ENCODE results near the gene NEK11.

NEK11 gene

GRCh38 chr3:131338948-131339640 is 312.4 kb downstream of the NEK11 start:
- Histone ChIP-seq H3K36me3 (ENCODE audit: insufficient read depth, low read length) (no peaks in the 10 kb centered on the region), H3K9ac (ENCODE audit: low read length) (no peak overlapping the region), H3F3A (ENCODE audit: insufficient read depth, low read length) (no peaks in the 10 kb centered on the region), H3K4me2 (ENCODE audit: low read length) (no peak overlapping the region), H3K9me3 (ENCODE audit: low read length) (no peaks in the 10 kb centered on the region), H3K4me3 (ENCODE audit: low read depth, low read length, poor library complexity, severe bottlenecking) (no peak overlapping the region), H3K4me1 (ENCODE audit: insufficient read depth, low read length, severe bottlenecking) (no peaks in the 10 kb centered on the region), H3K79me2 (ENCODE audit: insufficient read depth, low read length) (no peaks in the 10 kb centered on the region), H3K9me2 (ENCODE audit: low read depth, low read length) (no peaks in the 10 kb centered on the region; the same call in 1 of the 2 replicates), H3K27me3 (ENCODE audit: insufficient read depth, low read length) (no peaks in the 10 kb centered on the region), H2AFZ (ENCODE audit: low read length) (no peak overlapping the region), H4K20me1 (ENCODE audit: insufficient read depth, low read length) (no peaks in the 10 kb centered on the region), H3K27ac (ENCODE audit: low read depth, low read length, poor library complexity, severe bottlenecking) (no peak overlapping the region)
- TF ChIP-seq EZH2 (IDR thresholded peaks at IDR 0.05; ENCODE audit: borderline replicate concordance, low read length) (no peak), CTCF (IDR thresholded peaks at IDR 0.05; ENCODE audit: low read length) (no peak)

GRCh38 chr3:131341761-131342160 is 315.1 kb downstream of the NEK11 start:
- no peaks in the 10 kb centered on the region for H3K27me3 ChIP-seq (ENCODE audit: insufficient read depth, low read length)
- H3K79me2 ChIP-seq (ENCODE audit: insufficient read depth, low read length): no peaks in the 10 kb centered on the region
- H3F3A ChIP-seq (ENCODE audit: insufficient read depth, low read length): no peaks in the 10 kb centered on the region
- H3K9me2 ChIP-seq (ENCODE audit: low read depth, low read length): no peaks in the 10 kb centered on the region; the same call in 1 of the 2 replicates
- no peaks in the 10 kb centered on the region for H3K4me1 ChIP-seq (ENCODE audit: insufficient read depth, low read length, severe bottlenecking)
- H3K9me3 ChIP-seq (ENCODE audit: low read length): no peaks in the 10 kb centered on the region
- H3K4me2 ChIP-seq (ENCODE audit: low read length): no peak overlapping the region
- H3K36me3 ChIP-seq (ENCODE audit: insufficient read depth, low read length): no peaks in the 10 kb centered on the region
- H4K20me1 ChIP-seq (ENCODE audit: insufficient read depth, low read length): no peaks in the 10 kb centered on the region
- no peak overlapping the region for H2AFZ ChIP-seq (ENCODE audit: low read length)
- H3K9ac ChIP-seq (ENCODE audit: low read length): no peak overlapping the region
- no peak overlapping the region for H3K4me3 ChIP-seq (ENCODE audit: low read depth, low read length, poor library complexity, severe bottlenecking)
- no peak overlapping the region for H3K27ac ChIP-seq (ENCODE audit: low read depth, low read length, poor library complexity, severe bottlenecking)
- TF ChIP-seq CTCF (IDR thresholded peaks at IDR 0.05; ENCODE audit: low read length) (no peak), EZH2 (IDR thresholded peaks at IDR 0.05; ENCODE audit: borderline replicate concordance, low read length) (no peak)

- Histone ChIP-seq H3K36me3 (ENCODE audit: insufficient read depth, low read length) (no peaks in the 10 kb centered on the region), H3K9ac (ENCODE audit: low read length) (no peak overlapping the region), H3K27ac (ENCODE audit: low read depth, low read length, poor library complexity, severe bottlenecking) (no peak overlapping the region), H2AFZ (ENCODE audit: low read length) (no peak overlapping the region), H3K27me3 (ENCODE audit: insufficient read depth, low read length) (no peaks in the 10 kb centered on the region), H3K79me2 (ENCODE audit: insufficient read depth, low read length) (no peaks in the 10 kb centered on the region), H3K4me2 (ENCODE audit: low read length) (no peak overlapping the region), H3K4me1 (ENCODE audit: insufficient read depth, low read length, severe bottlenecking) (no peaks in the 10 kb centered on the region), H3K9me2 (ENCODE audit: low read depth, low read length) (no peaks in the 10 kb centered on the region), H3K9me3 (ENCODE audit: low read length) (no peaks in the 10 kb centered on the region), H3F3A (ENCODE audit: insufficient read depth, low read length) (no peaks in the 10 kb centered on the region), H4K20me1 (ENCODE audit: insufficient read depth, low read length) (no peaks in the 10 kb centered on the region), H3K4me3 (ENCODE audit: low read depth, low read length, poor library complexity, severe bottlenecking) (no peak overlapping the region)
- TF ChIP-seq EZH2 (IDR thresholded peaks at IDR 0.05; ENCODE audit: borderline replicate concordance, low read length) (no peak), CTCF (IDR thresholded peaks at IDR 0.05; ENCODE audit: low read length) (no peak)
Measured at GRCh38 chr3:131348911-131349310, 322.2 kb downstream of the NEK11 start.

Measured in OCI-LY1 (cell line).